Measurements from ENCODE around the gene ERAL1.
A peak's percentile ranks its signal among the peaks of the same experiment; 100 is the strongest.
"Not testable (repeated sequence)": the region's sequence is repeated elsewhere in the genome, so short reads cannot be mapped to it uniquely, and the experiment has no call there.

Gene ERAL1

DNA sequence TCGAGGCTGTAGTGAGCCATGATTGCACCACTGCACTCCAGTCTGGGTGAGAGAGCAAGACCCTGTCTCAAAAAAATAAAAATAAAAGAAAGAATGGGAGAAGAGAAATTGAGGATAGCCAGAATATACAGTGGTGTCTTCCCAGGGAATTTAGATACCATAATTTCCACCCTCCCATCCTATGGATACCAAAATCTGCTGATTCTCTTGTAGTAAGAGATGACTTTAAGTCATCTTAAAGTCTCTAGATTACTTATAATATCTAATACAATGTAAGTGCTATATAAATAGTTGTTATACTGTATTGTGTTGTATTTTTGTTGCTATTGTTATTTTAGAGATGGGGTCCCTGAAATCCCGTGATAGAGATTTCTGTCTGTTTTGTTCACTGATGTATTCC is 1.5 kb upstream of the ERAL1 start:
- no peak for DNase-seq

DNA sequence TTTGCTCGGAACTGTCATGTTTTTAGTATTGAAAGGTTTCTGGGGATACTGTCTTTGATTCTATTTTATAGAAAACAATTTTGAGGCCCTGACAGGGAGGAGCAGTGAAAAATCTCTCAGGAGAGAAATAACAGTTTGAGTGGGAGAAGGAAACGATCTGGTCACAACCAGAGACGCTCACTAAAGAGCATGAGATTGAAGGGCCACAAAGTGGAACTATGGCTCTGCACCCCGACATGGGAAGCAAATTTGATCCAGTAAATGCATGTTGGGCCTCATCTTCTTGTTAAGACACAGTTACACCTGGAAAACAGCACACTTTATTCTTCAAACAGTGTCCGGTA is 492 bp downstream of the ERAL1 start:
- no peak for DNase-seq

DNA sequence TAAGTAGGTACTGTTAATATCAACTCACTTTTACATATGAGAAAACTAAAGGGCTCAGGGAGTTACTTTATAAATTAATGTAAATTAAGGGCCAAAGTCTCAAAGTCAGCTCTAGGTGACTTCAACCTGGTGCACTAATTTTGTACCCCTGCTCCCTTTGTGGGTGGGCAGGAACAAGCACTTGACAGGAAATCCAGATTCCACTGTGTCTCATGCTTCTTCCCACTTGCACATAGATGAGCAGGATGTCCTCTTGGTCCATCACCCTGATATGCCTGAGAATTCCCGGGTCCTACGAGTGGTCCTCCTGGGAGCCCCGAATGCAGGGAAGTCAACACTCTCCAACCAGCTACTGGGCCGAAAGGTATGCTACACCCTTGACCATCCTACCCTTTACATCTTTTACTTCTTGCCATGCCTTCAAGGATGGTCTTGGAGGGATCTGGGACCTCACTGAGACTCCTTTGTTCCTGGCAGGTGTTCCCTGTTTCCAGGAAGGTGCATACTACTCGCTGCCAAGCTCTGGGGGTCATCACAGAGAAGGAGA is 1.3 kb downstream of the ERAL1 start:
- DNase-seq, result no peak

DNA sequence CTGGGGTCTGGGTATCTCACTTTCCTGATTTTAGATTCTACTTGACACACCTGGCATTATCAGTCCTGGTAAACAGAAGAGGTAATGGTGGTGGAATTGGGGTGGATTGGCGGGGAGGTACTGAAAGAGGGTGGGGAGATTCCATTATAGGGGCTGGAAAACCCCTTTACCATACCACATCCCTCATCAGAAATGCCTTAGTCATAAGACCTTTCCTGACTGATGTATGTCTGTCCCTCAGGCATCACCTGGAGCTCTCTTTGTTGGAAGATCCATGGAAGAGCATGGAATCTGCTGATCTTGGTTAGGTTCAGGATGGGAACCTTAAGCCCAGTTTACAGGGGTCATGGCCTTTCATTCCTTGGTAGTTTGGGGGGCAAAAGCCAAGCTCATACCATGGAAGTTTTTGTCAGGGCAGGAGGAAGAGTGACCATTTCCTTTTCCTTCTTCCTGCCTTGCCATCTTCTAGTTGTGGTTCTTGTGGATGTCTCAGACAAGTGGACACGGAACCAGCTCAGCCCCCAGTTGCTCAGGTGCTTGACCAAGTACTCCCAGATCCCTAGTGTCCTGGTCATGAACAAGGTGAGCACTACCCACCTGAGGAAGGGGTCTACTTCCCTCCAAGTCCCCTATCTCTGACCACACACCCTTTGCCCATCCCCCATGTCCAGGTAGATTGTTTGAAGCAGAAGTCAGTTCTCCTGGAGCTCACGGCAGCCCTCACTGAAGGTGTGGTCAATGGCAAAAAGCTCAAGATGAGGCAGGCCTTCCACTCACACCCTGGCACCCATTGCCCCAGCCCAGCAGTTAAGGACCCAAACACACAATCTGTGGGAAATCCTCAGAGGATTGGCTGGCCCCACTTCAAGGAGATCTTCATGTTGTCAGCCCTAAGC is 3.3 kb downstream of the ERAL1 start:
- no peak for DNase-seq

DNA sequence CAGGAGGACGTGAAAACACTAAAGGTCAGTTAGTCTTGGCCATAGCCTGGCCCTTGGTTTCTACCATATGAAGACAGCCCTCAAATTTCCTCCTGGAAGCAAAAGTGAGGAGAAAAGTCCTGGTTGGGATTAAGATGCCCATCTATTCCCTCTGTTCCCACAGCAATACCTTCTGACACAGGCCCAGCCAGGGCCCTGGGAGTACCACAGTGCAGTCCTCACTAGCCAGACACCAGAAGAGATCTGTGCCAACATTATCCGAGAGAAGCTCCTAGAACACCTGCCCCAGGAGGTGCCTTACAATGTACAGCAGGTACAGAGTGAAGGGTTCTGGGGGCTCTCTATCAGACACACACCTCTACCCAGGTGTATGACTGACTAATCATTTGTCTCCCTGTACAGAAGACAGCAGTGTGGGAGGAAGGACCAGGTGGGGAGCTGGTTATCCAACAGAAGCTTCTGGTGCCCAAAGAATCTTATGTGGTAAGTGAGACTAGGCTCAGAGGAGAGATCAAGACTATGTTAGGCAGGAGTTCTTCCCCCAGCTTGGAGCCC is 4.1 kb downstream of the ERAL1 start:
- no peak for DNase-seq

DNA sequence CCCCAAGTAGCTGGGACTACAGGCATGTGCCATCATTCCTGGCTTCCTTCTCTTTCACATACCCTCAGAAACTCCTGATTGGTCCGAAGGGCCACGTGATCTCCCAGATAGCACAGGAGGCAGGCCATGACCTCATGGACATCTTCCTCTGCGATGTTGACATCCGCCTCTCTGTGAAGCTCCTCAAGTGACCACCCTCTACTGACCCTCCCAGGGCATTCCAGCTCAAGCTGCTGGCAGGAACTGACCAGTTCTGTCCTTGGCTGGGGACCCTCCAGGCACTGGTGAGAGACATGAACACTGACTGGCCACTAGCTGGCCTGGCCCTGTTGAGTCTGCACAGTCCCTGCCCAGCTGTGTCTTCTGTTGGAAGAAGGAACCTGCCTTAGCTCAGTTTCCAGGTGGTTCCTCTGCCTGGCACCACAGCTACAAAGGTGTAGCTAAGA is 5.6 kb downstream of the ERAL1 start:
- DNase-seq, result no peak

DNA sequence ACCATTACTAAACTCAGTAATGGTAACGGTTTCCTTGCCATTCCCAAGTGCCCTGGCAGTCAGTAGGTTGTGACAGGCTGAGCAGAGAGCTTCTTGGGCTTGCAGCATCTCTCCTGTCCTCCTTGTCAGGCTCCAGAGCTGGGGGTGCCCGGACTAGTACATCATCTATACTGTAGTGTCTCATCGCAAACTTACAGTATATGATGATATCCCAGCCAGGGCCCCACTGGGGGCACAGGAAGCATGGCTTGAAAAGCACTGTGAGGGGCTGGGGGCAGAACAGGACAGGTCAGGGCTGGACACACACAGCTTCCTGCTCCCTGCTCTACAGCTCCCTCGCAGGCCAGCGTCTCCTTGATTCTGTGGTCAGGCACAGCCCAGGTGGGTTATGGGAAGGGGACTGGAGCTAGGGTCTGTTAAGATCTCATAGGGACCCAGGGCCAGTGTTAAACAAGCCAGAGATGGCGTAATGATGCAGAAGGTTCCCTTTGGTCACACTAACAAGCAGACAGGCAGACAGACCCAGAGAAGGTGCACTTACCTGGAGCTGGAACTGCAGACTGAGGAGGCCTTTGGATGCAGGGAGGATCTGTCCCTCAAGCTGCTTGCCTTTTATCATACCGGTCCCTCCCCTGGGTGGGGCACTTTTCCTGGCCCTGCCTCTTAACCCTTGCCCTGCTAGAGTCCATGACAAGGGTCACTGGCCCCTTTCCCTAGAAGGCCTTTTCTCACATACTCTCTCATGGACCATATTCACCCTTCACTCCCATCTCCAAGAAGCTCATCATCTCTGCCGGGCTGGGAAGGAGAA is 6.8 kb downstream of the ERAL1 start:
- DNase-seq, result no peak

DNA sequence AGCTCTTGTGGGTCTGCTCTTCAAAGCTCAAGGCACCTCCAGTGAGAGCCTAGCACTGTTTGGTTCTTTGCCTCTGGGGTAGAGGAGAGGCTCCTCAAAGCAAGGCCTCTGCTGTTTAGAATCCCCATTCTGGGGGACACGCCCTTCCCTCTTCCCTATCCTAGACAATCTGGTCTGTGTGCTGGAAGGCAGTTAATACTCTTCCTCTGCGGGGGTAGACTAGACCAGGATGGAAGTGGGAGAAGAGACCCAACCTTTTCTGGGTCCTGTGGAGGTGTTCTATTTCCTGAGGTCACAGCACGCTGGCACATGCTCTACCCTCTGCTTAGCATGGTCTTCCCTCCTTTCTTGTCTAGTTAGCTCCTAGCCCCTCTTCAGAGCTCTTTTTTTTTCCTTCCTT is 7.7 kb downstream of the ERAL1 start:
- DNase-seq, result no peak

DNA sequence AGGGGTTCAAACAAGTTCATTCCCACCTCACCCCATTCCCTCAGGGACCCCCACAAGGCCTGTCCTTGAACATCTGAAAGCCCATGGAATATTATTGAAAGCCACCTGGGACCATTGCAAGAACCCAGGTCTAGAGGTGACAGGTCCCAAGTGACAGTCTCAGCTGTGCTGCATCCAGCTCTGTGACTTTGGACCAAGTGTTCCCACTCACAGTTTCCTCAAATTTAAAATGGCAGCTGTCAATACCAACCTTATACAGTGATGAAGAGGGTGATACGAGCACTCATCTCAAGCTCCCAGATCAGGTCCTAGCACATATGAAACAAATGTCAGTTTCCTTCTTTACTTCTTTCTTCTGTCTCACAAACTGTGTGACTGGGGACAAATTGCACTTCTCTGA is 9.1 kb downstream of the ERAL1 start:
- no peak for DNase-seq

DNA sequence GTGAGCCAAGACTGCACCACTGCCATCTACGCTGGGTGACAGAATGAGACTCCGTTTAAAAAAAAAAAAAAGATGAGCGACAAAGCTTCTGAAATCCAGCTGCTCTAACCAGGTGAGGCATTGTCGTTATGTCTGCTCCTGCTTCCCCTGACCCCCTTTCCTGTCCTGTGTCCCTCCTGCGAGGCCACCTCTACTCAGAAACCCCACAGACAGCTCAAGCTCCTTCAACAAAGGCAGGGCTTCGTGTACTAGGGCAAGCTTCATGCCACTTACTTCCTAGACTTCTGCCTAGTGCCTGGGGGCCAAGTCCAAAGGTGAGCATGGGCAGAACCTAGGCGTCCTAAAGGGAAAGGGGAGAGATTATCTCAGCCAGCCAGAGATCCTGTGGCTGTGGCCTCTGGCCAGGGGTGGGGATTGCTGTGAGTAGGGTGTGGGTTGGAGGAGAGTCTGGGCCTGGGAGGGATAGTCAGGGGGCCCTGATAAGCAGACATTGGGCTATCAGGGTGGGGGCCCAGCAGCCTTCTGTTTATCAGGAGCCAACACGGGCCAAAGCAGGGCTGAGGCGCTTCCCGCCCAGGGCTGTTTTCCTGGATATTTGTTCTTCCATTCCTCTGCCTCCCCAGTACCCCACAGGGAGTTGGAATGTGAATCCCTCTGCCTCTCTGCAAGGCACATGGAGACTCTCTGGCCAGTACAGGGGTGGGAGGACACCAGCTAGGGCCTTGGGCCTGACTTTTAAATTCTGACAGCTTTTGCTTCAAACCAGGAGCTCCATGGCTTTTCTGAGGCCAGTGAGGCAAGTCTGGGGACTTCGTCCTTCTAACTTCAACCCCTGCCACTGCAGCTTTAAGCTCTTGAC is 10.4 kb downstream of the ERAL1 start:
- DNase-seq, result no peak

DNA sequence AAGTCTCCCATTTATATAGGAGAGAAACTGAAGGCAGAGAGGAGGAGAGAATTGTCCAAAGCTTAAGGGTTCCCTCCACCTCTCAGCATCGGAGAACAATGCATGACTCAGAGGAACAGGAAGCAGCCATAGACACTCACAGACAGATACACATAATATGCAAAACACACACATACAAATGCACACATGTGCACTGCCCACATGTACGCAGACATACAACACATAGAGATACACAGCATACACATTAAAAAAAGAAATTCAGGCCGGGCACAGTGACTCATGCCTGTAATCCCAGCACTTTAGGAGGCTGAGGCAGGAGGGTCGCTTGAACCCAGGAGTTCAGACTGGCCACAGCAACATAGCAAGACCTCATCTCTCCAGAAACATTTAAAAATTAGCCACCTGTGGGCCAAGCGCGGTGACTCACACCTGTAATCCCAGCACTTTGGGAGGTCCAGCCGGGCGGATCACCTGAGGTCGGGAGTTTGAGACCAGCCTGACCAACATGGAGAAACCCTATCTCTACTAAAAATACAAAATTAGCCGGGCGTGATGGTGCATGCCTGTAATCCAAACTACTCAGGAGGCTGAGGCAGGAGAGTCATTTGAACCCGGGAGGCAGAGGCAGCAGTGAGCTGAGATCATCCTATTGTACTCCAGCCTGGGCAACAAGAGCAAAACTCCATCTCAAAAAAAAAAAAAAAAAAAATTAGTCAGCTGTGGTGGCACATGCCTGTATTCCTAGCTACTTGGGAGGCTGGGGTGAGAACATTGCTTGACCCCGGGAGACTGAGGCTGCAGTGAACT is 11.3 kb downstream of the ERAL1 start:
- peak in 1 of 2 experiments; percentile 13 for DNase-seq

DNA sequence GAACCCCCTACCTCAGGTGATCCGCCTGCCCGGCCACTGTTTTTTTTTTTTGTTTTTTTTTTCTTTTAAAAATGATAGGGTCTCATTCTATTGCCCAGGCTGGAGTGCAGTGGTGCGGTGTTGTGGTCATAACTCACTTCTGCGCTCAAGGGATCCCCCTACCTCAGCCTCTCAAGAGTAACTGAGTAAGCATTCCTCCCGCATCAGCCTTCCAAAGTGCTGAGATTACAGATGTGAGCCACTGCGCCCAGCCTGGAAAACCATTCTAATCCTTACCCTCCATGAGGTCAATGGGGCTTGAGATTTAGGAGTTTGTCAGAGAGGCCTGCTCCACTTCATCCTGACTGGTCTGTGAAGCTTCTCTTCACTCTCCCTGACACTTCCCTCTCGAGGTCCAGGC is 12.5 kb downstream of the ERAL1 start:
- DNase-seq, result no peak

DNA sequence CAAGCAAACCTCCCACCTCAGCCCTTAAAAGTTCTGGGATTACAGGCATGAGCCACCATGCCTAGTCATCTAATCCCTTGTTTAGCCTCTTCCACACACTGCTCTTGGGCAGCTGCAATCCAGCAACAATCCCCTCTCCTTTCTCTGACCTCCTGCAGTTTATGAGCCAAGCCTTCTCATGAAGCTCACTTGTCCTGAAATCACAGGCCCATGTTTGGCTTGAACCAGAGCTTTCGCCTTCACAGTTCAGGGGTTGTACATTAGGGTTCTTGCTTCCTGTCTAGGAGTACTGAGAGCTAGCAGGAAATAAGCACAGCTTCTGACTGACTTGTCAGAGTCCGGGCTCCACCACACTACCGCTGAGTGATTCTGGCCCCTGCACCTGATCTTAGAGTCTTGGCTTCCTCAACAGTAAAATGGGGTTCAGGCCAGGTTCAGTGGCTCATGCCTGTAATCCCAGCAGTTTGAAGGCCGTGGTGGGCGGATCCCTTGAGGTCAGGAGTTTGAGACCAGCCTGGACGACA is 16.3 kb downstream of the ERAL1 start:
- no peak for DNase-seq

DNA sequence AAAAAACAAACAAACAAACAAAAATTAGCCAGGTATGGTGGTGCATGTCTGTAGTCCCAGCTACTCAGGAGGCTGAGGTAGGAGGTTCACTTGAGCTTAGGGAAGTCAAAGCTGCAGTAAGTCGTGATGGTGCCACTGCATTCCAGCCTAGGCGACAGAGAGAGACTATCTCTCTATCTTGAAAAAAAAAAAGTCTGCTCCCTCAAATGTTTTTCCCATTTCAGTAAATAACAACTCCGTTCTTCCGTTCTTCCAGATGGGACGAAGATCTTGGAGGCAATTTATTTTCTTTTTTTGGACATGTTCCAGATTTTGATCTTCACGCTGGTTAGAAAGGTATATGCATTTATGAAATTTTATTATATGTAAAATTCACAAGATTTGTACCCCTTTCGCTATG is 19.0 kb downstream of the ERAL1 start:
- DNase-seq, result no peak

DNA sequence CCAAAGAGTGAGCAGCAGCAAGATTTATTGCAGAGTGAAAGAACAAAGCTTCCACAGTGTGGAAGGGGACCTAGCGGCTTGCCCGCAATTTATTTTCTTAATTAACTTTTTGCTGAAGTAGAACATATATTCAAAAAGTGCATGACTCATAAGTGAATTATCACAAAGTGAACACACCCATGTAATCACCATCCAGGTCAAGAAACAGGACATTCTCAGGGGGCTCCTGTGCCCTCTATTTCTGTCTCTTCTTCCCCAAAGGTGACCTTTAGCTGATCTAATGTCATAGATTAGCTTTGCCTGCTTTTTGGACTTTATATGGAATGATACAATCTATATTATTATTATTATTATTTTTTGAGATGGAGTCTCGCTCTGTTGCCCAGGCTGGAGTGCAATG is 19.9 kb downstream of the ERAL1 start:
- DNase-seq, result no peak

DNA sequence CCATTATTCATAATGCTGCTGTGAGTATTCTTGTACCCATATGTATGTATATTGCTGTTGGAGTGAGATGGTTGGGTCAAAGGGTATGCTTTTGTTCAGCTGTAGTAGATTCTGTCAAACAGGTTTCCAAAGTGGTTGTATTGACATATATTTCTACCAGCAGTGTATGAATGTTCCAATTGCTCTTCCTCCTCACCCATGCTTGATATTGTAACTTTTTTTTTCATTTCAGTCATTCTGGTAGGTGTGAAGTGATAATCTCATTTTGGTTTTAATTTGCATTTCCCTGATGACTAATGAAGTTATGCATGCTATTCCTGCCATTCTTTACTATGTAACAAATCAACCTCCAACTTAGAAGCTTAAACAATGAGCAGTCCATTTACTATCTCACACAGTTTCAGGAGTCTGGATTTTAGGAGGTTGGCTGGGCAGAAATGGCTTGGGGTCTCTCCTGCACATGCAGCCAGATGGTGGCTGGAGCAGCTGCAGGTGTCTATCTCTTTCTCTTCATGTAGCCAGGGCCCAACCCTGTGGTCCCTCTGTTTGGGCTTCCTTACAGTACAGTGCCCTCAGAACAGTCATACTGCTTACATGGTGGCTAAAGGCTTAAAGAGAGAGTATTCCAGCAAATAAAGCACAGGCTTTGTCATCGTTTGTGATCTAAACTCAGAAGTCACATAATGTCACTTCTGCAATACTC is 21.2 kb downstream of the ERAL1 start:
- DNase-seq, result no peak

DNA sequence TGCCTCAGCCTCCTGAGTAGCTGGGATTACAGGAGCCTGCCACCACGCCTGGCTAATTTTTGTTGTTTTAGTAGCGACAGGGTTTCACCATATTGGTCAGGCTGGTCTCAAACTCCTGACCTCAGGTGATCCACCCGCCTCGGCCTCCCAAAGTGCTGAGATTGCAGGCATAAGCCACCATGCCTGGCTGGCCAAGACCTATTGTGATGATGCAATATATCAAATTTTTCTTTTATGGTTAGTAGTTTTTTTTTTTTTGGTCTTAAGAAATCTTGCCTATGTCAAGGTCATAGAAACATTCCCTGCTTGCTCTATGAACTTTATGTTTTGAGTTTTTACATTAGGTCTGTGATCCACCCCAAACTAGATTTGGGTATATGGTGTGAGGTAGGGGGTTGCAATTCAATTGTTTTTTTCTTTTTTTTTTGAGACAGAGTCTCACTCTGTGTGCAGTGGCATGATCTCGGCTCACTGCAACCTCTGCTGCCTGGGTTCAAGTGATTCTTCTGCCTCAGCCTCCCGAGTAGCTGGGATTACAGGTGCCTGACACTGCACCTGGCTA is 22.4 kb downstream of the ERAL1 start:
- DNase-seq, result not testable (repeated sequence)

DNA sequence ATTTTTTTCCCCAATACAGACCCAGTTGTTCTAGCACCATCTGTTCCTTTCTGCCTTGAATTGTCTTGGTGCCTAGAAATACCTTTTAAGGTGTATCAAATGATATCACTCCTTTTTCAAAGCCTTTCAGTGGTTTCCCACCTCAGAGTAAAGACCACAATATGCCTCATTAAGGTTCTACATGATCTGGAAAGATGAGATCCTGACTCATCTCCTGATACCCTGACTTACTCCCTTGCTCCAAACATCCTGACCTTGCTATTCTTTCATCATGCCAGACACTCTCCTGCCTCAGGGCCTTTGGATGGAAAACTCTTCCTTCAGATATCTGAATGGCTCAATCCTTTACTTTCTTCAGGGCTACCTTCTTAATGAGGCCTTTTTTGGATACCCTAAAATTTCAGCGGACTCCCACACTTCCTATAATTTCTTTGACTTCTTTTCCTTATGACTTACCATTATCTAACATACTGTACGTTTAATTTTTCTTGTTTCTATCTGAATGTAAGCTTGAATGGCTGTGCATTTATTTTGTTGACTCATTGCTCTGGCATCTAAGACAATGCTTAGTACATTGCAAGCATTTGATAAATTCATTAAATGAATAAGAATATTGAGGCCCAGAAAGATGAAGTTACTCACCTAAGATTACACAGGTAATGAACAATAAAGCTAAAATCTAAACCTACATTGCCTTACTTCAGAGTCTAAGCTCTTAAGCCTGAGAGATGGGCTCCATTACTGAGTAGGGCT is 23.5 kb downstream of the ERAL1 start:
- DNase-seq, result no peak

DNA sequence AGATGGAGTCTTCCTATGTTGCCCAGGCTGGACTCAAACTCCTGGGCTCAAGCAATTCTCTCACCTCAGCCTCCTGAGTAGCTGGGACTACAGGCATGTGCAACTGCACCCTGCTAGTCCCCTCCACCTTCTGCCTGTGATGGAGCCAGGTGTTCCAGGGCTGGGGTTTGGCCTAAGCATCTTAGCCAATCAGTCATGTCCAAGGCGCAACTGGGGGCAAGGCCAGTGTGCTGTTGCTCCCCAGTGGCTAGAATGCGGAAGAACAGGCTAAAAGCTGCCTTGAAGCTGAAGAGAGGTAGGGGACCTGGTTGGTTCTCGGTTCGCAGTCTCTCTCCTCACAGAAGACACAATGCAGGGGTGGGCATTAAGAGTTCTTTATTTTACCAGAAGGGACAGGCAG is 24.2 kb downstream of the ERAL1 start:
- peak; percentile 20 to 28 for DNase-seq

All from AML-193 (cell line).